Peyer's patch (tissue), 4 donors: ENCODE data around the gene PIAS3.

Experiments used
- POLR2A ChIP-seq, 2 donors: fragments of 450-650 bp; IDR thresholded peaks; one replicate each; pipeline ENCODE4 v1.5.1; 2017; ENCODE audit warnings: antibody characterized with exemption in 2 of 2, mild to moderate bottlenecking in 2 of 2, moderate library complexity in 2 of 2
- TF ChIP-seq, protein P1 (sequence below), 6 experiments: fragments of 450-650 bp in 4 of 6; fragments of 200-600 bp in 2 of 6; sonication (generic) in 1 of 6; IDR thresholded peaks; one replicate each; pipeline ENCODE4 v1.5.1; 2017 to 2019; ENCODE audit warnings: antibody characterized with exemption in 6 of 6, mild to moderate bottlenecking in 3 of 6, moderate library complexity in 1 of 6

DNA sequence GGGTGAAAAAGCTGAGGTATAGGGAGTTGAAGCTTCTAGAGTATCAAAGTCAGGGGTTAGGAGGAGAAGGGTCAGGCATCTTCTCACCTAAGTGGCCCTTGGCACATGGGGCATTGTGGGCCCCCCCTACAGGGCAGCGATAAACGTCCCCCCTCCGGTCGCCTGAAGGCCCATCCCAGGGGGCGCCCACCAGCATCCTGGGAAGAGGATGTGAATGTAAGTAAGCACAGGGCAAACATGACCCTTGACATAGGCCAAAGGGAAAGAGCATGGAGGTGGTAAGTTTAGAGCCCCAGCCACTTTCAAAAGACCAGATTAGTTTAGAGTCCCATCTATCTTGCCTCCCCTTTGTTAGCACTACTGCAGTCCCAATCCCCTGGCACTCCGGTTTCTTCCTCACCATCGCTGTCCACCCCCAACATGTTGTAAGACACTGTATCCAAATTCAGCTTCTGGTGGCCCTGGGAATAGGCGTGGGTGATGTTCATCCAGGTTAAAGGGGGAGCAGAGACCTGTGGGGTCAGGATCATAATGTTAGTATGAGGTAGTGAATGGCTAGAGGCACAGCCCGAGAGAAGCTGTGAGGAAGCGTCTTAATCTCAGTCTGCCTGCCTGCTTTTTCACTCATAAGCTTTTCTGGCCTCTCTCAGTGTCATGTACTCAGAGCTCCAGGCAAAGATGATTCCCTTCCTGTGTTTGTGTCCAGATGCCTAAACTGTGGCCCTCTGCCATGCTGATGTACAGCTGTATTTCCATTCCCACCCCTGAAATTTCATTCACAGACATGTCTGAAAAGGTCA, 48.3 kb upstream of the PIAS3 start:
- TF ChIP-seq, protein P1, sequence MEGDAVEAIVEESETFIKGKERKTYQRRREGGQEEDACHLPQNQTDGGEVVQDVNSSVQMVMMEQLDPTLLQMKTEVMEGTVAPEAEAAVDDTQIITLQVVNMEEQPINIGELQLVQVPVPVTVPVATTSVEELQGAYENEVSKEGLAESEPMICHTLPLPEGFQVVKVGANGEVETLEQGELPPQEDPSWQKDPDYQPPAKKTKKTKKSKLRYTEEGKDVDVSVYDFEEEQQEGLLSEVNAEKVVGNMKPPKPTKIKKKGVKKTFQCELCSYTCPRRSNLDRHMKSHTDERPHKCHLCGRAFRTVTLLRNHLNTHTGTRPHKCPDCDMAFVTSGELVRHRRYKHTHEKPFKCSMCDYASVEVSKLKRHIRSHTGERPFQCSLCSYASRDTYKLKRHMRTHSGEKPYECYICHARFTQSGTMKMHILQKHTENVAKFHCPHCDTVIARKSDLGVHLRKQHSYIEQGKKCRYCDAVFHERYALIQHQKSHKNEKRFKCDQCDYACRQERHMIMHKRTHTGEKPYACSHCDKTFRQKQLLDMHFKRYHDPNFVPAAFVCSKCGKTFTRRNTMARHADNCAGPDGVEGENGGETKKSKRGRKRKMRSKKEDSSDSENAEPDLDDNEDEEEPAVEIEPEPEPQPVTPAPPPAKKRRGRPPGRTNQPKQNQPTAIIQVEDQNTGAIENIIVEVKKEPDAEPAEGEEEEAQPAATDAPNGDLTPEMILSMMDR (IDR thresholded peaks at IDR 0.05): no peak
- no peak for TF ChIP-seq POLR2A (IDR thresholded peaks at IDR 0.05)
